Epidermal melanocyte (primary cell): ENCODE measurements around the gene PDE4A.
A peak's percentile ranks its signal among the peaks of the same experiment; 100 is the strongest.
"Not testable (repeated sequence)": the region's sequence is repeated elsewhere in the genome, so short reads cannot be mapped to it uniquely, and the experiment has no call there.

ENCODE experiments used
- DNase-seq: peaks from one replicate; pipeline ENCODE4 v3.0.0; 2011; ENCODE audit warnings: low spot score; ENCODE audit not compliant: insufficient read length

PDE4A gene

DNA sequence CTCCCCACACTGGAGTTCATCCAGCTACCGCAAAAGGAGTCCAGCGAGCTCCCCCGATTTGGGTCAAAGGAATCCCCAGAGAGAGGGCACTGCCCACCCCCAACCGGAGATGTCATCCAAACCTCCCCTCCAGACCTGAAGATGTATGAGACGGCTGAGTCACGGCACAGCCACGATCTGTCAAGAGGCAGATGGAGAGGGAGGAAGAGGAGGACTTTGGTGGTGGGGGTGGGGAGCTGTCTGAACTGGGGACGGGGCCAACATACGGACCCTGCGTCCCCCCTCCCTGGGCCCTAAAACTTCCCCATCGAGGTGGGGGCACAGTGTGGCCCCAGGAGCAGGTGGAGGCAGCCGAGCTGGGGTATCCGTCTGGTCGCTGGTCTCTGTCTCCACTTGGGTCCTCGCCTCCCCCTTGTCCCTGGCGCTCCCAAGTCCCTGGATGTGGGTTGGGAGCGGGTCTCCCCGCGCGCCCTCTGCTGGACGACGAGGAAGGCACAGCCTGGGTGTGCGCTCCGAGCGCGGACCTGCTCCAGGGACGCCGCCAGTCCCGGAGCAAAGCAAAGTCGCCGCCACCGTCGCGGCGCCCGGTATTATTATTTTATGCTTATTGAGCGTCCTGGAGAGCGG, 3.8 kb downstream of the PDE4A start:
- peak; percentile 92 for DNase-seq

DNA sequence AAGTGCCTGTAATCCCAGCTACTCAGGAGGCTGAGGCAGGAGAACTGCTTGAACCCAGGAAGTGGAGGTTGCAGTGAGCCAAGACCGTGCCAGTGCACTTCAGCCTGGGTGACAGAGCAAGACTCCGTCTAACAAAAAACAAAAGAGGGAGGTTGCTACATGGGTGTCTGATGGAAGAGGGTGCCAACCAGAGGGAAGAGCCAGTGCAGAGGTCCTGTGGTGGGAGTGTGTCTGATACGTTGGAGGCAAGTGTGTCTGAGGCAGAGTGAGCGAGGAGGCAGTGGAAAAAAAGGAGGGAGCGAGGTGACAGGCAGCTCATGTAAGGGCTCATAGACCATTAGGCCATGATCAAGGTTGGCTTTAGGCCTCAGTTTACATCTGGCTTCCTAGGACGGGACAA, 6.8 kb downstream of the PDE4A start:
- DNase-seq = peak; percentile 4

DNA sequence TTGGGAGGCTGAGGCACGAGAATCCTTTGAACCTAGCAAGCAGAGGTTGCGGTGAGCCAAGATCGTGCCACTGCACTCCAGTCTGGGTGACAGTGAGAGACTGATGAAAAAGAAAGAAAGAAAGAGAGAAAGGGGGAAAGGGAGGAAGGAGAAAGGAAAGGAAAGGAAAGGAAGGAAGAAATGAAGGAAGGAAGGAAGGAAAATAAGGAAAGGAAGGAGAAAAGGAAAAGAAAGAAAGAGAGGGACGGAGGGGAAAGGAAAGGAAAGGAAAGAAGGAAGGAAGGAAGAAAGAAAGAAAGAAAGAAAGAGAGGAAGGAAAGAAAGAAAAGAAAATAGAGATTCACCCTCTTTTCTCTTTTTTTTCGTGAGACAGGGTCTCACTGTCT, 8.7 kb downstream of the PDE4A start:
- no peak for DNase-seq

DNA sequence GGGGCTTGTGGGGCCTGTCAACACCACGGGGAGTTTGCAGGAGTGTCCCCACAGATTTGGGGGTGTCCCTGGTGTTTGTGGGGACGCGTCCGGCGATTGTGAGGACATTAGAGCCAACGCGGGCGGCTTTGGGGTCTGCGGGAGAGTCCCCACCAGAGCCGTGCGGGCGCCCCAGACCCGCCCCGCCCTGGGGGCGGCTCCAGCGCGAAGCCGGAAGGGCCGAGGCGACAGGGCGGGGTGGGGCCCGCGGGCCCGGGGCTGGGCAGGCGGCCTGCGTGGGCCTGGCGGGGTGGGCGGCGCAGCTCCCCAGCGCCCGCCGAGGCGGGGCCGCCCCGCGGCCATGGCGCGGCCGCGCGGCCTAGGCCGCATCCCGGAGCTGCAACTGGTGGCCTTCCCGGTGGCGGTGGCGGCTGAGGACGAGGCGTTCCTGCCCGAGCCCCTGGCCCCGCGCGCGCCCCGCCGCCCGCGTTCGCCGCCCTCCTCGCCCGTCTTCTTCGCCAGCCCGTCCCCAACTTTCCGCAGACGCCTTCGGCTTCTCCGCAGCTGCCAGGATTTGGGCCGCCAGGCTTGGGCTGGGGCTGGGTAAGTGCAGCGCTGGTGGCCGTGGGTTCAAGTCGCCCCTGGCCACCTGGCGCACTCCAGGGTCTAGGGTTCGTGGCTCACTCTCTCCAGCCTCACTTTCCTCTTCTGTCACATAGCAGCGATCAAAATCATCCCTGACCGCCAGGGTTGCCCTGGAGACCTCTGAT, 10.3 kb downstream of the PDE4A start:
- peak; percentile 70 for DNase-seq

DNA sequence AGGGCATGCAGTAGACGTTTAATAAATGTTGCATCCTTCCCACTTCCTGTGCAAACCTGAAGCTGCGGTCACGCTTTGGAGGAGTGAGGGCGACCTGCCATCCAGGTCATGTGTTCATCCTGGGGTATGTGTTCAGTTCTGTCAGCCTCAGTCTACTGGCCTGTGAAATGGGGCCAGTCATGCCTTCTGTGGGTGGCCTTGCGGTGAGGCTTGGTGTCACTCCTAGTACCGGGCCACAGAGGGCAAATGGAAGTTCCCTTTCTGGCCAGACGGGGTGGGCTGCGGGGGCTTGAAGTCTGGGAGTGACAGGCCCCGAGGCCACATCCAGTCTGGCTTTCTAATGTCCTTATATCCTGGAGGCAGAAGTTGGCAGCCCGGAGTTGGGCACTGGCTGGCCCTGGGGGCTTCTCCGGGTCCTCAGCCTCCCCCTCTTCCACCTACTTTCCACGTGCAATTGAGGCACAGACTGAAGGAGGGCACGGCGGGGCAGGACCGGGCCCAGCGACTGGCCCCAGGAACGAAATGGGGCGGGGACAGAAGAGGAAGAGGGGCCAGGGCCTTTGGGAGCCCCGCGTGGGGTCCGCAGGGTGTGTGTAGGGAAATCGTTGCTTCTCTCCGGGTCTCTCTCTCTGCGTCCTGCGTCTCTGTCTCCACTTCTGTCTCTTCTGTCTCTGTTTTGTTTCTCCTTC, 11.1 kb downstream of the PDE4A start:
- DNase-seq = peak; percentile 9

DNA sequence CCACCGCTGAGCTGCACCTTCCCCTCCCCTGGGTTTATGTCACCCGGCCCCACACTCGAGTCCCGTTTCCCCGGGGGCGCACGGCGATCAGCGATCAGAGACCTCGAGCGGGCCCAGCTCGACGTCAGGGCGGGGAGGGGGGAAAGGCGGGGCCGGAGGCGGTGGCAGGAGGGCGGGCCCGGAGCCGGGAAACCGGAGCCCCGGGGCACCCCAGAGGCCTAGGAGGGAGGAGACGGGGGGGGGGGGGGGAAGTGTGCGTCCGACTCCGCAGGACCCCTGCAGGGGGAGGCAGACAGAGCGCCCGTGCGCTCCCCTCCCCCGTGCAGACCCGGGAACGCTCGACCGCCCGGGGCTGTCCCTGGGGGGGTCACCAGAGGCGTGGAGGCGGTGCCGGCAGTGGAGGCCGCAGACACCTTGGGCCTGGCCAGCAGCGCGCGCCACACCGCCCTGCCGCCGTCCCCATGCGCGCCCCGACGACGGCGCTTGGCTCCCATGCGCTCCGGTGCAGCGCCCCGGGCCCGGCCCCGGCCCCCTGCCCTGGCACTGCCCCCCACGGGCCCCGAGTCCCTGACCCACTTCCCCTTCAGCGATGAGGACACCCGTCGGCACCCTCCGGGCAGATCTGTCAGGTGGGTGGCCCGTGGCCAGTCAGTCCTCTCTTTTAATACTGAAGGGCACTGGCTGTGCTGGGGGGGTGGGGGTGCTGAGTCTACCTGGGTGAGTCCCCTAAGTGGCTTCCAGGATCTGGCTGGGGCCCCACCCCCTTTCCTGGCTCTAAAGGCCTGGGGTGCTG, 11.8 kb downstream of the PDE4A start:
- DNase-seq = peak; percentile 37

DNA sequence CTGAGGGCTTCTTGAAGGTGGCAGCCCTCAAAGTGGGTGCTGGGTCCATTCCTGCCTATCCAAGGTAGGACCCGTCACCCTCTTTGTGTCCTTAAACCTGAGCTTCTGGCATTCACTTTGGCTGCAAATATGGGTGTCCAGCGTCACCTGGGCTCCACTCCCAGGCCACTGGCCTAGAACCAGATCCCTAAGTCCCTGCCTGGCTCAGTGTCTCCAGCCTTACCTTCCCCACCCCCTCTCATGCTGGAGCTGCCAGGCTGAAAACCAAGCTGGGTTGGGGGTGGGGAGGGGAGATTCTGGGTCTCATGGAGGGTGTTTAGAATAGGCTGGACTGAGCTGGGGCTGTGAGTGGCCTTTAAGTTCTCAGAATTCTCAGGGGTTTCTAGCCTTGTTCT, 12.4 kb downstream of the PDE4A start:
- peak; percentile 11 for DNase-seq

DNA sequence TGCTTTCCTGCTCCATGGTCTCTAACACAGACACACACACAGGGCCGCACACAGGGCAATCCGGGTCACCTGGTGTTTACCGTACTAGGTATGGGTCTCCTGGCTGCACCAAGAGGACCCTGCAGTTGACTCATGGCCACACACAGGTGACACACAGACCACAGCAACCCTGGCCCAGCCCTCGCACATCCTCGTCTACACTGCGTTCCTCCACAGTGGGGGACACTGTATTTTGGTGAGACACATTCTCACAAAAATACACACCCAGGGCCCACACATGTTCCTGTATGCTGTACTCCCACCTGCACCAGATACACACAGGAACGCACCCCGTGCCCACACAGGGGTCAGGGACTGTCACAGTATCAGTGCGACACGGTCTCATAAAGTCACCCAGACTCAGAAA, 12.8 kb downstream of the PDE4A start:
- no peak for DNase-seq

DNA sequence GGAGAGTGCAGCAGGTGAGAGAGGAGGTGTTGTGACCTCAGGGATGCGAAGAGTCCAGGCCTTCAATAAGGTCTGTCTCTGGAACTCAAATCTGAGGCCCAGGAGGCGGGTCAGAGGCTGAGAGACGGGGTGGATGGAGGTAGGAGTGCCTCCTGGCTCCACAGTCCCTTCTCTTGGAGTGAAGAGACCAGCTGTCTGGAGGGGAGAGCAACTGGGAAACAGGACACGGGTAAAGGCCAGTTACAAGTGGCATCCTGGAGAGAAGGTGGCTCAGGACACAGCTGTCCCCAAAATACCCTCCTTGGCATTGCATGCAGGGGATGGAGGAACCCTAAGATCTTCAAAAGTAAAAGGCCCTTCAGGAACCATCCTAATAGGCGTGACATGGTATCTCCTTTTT, 19.2 kb downstream of the PDE4A start:
- DNase-seq = no peak

DNA sequence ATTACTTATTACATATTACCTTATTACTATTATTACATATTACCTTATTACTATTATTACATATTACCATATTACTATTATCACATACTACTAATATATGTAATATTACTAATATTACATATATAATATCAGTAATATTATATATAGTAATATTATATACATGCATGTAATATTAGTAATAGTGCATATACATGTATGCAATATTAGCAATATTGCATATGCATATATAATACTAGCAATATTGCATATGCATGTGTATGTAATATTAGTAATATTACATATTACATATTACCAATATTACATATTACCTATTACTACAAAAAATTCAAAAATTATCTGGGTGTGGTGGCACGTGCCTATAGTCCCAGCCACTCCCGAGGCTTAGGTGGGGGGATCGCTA, 22.4 kb downstream of the PDE4A start:
- DNase-seq = no peak

DNA sequence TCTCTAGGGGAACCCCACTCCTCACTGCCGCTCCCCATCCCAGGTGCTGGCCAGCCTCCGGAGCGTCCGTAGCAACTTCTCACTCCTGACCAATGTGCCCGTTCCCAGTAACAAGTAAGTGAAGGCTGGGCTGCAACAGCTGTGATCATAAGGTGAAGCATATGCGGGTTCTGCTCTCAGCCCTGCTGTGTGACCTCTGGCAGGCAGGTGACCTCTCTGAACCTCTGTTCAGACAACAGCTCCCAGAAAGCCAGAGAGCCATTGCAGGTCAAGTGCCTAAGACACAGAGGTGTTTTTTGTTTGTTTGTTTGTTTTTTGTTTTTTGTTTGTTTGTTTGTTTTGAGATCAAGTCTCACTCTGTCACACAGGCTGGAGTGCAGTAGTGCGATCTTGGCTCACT, 28.7 kb downstream of the PDE4A start:
- DNase-seq = peak; percentile 0

DNA sequence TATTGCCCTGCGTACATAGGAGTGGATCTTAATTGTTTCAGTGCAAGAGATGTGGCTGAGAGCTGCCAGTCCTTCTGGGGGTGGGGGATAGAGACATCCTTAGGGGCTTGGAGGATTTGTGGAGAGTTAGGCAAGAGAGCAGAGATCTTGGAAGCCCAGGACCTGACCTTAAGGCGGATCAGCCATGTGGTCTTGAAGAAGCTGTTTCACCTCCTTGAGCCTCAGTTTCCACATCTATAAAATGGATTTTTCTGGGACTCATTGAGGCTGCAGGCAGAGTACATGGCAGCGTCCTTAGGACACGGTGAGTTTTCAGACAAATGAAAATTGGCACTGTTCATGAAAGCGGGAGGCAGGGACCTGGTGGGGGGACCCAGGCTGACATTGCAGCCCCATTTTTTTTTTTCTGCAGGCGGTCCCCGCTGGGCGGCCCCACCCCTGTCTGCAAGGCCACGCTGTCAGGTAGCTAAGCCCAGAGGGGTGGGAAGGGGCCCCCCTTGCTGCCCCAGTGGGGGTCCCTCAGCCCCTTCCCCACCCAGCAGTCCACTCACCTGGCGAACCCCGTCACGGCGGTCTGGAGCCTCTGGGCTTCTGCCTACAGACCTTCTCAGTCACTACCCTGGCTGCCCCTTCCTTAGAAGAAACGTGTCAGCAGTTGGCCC, 30.0 kb downstream of the PDE4A start:
- peak; percentile 11 for DNase-seq

DNA sequence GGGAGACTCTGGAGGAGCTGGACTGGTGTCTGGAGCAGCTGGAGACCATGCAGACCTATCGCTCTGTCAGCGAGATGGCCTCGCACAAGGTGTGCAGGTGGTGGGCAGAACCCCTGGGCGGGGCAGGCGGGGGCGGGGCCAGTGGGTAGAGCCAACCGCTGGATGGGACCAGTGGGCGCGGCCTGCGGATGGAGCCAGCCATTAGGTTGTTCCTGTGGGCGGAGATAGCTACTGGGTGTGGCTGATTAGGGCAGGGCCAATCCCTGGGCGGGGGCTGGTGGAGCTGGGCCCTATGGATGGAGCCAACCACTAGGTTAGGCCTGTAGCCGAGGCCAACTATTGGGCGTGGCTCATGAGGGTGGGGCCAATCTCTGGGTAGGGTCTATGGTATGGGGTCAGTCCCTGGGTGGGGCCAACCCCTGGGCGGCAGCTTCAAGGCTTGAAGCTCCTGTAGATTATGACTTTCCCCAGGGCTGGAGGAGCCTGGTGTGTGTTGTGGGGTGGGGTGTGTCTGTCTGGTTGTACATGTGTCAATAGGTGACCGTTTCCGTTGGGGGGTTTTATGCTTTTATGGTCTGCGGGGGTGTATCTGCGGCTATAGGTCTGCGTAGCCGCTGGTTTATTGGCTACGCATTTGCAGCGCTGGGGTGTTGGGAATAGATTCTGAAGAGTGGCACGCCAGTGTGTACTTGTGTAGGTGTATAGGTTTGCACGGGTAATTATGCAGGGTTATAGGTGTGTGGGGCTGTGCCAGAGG, 30.7 kb downstream of the PDE4A start:
- peak; percentile 17 for DNase-seq

DNA sequence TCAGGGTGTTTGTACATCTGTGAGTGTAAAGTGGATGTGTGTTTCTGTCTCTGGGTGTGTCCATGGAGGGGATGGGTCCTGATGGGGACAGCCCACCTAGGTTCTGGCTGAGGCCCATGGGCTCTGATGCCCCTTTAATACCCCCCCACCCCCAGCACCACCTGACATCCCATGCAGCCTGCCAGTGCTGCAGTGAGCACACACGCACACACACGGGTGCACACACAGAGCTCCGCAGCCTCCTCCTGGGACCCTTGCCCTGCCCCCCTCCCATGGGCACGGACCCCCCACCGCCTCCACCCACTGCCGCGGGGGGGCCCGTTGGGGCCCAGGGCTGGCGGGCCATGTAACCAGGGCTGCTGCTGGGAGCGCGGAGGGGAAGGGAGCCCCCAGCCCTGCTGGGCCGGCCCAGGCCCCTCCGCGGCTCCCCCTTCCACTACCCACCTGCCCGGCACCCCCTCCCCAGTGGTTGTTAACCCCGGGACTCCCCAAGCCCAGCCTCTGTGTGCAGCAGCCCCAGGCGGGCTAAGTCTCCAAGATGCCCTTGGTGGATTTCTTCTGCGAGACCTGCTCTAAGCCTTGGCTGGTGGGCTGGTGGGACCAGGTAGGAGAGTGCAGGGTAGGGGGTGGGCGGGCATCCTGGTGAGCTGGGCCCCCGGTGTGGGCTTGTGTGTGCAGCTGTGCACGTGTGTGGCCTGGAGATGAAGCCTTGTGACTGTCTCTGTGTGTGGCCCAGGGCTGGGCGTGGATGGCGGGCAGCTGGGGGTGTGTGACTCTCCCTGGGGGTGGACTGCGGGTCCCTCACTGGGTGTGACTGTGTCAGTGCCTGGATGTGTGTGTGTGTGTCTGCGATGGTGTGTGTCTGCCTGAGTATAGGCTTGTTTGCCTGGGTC, 32.6 kb downstream of the PDE4A start:
- DNase-seq = peak; percentile 5

DNA sequence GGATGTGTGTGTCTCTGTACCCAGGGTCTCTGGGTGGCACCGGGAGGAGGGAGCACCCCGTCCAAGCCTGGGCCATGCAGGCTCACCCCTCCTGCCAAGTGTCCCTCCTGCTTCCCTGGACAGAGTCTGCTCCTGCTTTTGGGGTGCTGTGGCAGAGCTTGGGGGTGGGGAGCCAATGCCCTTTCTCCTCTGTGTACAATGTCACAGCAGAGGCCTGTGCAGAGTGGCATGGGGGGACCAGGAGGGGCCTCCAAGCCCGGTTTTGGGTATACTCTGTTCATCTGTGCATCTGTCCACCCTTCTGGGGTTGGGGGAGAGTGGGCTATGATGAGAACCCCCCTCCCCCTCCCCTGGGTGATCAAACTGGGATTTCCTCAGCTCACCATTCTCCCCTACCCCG, 33.5 kb downstream of the PDE4A start:
- no peak for DNase-seq

DNA sequence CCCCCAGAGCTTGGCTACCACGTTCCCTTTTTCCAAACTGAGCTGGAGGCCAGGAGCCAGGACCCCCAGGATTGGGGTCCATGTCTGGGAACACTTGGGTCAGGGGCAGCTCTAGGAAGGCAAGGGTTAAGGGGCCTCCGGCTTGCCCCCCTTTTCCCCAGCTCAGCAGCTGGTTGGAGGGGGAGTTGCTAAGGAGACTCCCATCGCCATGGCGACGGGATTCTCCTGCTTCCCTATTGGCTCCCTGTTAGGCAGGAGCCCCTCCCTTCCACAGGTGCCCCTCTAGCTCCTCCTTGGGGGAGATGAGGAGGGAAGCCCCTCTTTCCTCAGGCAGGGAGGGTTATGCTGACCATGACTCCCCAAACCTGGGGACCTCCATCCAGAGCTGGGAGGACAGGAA, 33.9 kb downstream of the PDE4A start:
- DNase-seq = no peak

DNA sequence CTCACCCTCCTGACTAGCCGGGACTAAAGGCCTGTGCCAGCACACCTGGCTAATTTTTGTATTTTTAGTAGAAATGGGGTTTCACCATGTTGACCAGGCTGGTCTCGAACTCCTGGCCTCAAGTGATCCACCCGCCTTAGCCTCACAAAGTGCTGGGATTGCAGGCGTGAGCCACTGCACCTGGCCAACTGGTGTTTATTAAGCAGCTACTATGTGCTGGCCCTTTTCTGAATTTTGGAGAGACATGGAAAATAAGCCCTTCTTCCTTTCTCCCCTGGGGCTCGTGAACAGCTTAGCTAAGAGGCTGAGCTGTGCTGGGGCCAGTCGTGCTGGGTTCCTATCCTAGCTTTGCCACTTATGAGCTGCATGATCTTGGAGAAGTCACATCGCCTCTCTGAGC, 38.4 kb downstream of the PDE4A start:
- DNase-seq = not testable (repeated sequence)

DNA sequence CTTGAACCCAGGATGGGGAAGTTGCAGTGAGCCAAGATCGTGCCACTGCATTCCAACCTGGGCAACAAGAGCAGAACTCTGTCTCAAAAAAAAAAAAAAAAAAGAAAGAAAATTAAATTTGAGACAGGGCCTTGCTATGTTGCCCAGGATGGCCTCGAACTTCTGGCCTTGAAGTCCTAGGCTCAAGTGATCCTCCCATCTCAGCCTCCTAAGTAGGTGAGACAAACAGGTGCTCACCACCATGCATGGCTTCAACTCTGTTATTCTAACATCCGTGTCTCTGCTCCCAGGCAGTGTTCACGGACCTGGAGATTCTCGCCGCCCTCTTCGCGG, 40.3 kb downstream of the PDE4A start:
- DNase-seq = no peak

DNA sequence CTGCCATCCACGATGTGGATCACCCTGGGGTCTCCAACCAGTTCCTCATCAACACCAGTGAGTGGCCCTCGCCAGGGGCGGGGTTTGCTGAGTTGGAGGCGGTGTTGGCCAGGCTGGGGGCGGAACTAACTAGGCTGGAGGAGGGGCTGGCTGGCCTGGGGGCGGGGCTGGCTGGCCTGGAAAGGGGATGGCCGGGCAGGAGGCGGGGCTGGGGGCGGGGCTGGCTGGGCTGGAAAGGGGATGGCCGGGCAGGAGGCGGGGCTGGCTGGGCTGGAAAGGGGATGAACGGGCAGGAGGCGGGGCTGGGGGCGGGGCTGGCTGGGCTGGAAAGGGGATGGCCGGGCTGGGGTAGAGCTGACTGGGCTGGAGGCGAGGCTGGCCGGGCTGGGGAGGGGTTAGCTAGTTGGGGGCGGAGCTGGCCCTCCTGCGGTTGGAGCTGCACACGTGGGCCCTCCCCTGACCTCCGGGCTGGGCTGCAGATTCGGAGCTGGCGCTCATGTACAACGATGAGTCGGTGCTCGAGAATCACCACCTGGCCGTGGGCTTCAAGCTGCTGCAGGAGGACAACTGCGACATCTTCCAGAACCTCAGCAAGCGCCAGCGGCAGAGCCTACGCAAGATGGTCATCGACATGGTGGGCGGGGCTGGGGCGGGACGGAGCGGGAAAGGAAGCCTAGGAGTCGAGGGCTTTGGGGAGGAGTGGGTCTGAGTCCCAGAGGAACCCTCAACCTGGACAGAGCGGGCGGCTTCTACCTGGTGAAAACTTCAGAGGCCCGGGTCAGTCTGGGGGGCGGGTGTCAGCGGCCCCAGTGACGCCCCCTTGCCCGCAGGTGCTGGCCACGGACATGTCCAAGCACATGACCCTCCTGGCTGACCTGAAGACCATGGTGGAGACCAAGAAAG, 41.0 kb downstream of the PDE4A start:
- peak; percentile 94 for DNase-seq
